HG03095 (cell line): ENCODE data around the gene SNX30.

Experiments used
- ATAC-seq: cut with Tn5 transposase; IDR thresholded peaks from one replicate; pipeline ENCODE4 v1.9.1; 2021; ENCODE audit warnings: moderate library complexity; ENCODE audit not compliant: unreplicated experiment

The SNX30 gene

DNA sequence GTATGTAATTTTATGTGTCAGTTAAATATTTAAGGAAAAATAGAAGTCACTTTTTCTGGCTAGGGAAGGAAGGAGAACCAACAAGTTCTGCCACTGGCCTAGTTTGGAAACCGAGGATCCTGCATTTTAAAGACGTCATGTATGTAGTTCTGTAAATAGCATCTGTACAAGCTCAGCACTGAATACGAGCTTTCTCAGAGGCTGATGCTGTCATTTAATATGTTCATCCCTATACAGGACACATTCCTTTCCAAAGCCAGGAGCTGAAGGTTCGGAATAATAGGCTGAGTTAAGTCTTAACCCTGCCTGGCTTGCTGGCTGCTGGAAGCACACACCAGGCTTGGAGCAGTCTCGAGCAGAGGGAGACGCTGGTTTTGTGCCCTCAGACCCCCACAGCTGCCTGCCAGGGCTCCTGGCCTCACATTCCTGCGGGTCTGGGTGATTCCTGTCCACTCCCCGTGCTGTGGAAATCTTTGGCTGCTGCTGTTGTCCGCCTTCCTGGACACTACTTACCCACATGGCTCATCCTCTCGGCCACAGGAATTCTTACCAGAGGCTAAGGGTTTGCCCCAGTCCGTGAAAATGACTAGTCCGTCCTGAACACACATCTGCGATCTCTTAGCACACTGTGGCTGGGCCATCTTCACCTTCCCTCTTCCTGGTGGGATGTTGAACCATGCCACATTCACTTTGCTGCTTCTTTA, 103.5 kb downstream of the SNX30 start:
- no peak for ATAC-seq

DNA sequence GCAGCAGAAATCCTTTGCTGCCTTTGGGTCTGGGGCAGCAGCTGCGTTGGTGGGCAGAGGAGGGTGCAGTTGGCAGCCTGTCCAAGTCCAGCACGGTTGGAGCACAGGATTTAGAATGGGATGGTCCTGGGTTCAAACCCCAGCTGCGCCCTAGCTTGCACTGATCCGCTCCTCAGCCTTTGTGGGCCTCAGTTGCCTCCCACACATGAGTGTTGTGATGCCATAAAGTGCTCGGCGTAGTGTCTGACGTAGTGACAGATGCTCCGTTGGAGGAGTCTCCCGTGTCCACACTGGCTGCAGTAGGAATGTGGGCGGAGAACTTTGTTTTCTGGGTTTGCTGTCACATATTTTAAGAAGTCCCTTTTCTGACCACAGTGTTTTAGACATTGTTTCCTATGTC, 104.1 kb downstream of the SNX30 start:
- ATAC-seq = no peak

- ATAC-seq = no peak
Observed at GRCh38 chr9:112856200-112856599, 105.6 kb downstream of the SNX30 start.

- no peak for ATAC-seq
Observed at GRCh38 chr9:112856843-112857242, 106.3 kb downstream of the SNX30 start.

DNA sequence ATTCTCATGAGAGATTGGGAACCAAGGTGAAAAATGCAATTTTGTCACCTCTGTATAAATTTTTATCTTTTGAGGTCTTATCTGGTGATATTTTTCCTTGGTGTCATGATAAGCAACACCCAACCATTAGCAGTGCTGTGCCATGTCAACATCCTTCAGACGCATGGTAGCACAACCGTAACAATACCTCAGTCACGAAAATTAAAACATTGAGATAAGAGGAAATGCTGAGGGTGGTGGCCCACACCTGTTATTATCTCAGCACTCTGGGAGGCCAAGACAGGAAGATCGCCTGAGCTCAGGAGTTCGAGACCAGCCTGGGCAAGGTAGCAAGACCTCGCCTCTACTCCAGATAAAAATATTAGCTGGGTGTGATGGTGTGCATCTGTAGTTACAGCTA, 107.4 kb downstream of the SNX30 start:
- no peak for ATAC-seq

GRCh38 chr9:112858625-112859147, 108.1 kb downstream of the SNX30 start:
- ATAC-seq = peak; percentile 45

DNA sequence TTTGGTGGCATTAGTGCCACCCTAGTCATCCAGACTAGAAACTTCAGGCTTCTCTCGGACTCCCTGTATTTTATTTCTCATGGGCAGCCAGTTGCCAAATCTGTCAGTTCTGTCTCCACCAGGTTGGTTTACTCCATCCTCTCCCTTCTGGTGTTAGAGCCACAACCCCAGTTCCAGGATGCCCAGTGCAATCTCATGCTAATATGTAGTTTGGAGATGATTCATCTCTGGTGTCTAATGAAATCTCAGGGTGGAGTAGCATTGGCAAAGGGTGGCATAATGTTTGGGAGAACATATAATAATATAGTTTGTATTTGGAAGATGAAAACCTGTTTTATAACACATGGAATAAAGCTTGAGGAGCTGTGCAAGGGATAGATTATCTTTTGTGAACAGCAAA, 109.9 kb downstream of the SNX30 start:
- no peak for ATAC-seq

- no peak for ATAC-seq
Observed at GRCh38 chr9:112861155-112861554, 110.6 kb downstream of the SNX30 start.

DNA sequence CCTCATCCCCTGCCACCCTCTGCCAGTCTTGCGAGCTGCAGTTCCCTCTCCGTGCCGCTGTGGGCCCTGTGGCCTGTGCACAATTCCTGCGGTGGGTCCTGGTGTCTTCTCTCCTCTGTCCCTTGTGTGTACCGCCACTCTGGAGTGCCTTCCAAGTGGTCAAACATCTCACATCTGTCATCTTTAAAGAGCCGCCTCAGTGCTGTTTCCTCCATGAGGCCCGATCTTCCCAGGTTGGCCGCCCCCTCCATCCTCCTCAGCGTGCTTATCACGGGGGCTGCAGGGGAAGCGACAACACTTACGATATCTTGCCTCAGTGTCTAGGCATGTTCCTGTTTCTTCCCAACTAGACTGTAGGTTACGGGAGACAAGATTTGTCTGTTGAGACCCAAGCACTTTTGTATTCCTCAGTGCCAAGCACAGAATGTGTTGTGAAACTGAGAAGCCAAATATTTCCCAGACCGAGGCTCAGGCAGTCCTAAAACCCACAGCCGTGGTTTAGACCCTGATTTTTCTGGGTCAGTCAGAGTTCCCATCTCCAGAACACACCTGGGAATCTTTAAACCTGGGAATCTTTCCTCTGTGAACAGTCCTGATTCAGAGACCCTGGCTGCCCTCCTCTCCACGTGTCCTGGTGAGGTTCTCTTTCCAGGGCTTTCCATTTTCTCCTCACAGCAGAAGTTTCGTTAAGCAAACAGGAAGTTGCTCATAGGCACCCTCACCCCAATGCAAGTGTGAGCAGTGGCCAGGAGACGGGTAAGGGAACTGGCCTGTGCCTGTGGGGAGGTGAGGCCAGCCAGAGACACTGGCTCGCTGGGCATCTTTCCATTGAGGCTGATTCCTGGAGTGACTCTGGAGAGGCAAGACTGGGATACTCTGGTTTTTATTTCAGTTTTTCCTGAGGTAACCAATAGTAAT, 111.3 kb downstream of the SNX30 start:
- ATAC-seq = no peak

- ATAC-seq = no peak
Observed at GRCh38 chr9:112863214-112863613, 112.7 kb downstream of the SNX30 start.

DNA sequence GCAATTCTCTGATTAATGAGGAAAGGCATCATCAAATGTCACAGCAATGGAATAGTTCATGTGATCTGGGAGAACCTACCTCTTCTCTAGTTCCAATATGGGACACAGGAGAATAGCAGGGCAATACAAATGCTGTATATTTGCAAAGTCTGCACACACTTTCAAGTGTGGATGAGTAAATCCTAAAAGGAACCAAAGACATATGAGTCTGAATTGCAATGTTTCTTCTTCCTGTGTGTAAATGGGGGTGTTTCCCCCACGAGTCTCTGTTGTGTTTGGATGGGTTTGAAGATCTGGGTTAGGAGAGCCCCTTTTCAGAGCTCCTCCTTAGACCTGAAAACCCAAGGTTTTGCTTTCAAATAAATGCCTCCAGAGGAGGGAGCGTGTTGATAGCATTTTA, 113.2 kb downstream of the SNX30 start:
- ATAC-seq = peak; percentile 51

- ATAC-seq = no peak
Observed at GRCh38 chr9:112864403-112864802, 113.8 kb downstream of the SNX30 start.

- ATAC-seq = no peak
Observed at GRCh38 chr9:112864982-112865381, 114.4 kb downstream of the SNX30 start.

DNA sequence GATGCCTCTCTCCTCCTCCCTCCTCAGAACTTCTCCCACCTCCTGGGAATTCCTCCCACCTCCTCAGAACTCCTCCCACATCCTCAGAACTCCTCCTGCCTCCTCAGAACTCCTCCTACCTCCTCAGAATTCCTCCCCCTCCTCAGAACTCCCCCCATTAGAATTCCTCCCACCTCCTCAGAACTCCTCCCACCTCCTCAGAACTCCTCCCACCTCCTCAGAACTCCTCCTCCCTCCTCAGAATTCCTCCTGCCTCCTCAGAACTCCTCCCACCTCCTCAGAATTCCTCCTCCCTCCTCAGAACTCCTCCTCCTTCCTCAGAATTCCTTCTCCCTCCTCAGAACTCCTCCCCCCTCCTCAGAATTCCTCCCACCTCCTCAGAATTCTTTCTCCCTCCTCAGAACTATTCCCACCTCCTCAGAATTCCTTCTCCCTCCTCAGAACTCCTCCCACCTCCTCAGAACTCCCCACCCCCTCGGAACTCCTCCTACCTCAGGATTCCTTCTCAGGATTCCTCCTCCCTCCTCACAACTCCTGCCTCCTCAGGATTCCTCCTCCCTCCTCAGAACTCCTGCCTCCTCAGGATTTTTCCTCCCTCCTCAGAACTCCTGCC, 116.2 kb downstream of the SNX30 start:
- ATAC-seq = no peak

DNA sequence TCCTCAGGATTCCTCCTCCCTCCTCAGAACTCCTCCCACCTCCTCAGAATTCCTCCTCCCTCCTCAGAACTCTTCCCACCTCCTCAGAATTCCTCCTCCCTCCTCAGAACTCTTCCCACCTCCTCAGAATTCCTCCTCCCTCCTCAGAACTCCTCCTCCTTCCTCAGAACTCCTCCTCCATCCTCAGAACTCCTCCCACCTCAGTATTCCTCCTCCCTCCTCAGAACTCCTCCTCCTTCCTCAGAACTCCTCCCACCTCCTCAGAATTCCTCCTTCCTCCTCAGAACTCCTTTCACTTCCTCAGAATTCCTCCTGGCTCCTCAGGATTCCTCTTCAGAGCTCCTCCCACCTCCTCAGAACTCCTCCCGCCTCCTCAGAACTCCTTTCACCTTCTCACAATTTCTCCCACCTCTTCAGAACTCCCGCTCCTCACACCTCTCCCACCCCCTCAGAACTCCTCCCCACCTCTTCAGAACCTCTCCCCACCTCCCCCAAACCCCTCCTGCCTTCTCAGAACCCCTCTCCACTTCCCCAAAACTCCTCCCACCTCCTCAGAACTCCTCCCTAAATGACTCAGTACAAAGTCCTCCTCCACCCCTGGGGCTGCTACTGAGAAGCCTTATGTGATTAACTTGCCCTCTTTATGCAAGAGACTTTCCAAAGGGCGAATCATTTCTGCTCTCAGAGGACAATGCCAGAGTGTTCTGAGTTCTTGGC, 116.9 kb downstream of the SNX30 start:
- ATAC-seq = no peak

GRCh38 chr9:112868461-112868860, 117.9 kb downstream of the SNX30 start:
- ATAC-seq = no peak

DNA sequence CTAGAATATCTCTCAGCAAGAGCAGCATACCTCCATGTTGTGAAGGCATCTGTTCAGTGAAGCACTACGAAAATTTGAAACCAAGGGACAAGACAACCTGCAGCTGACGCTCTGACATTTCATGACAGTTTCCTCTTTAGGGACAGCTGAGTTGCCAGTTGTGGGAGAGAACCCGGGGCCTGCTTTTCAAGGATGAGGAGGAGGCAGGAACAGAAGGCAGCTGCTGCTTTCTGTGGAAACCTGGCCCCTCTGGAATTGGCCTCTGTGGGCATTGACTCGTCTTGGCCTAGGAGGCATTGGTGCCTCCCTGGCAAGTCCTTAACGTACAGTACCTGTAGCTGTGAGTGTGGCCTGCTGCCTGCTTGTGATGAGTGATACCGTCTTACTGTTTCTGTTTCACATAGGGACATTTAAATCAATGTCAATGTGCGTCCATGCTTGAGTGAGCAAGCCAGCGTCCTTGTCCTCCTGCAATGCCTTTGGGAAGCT, 118.5 kb downstream of the SNX30 start:
- ATAC-seq = no peak

DNA sequence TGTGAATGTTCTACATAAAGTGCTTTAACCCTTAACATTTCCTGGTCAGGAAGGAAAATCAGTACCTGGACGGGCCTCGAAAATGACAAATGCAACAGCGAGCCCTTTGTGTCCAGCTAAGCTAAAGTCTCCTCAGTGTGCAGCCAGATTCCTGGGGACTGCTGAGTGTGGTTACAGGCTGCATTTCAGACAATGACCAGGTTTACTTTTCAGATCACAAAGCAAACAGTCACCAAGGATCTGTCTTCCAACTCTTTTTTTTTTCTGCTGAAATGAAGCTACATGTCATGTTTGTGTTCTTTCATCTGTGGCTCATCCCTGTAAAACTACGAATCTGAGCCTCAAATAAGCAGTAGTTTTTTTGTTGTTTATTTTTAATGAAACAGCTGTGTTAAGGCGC, 119.4 kb downstream of the SNX30 start:
- ATAC-seq = no peak

GRCh38 chr9:112870556-112870955, 120.0 kb downstream of the SNX30 start:
- no peak for ATAC-seq

DNA sequence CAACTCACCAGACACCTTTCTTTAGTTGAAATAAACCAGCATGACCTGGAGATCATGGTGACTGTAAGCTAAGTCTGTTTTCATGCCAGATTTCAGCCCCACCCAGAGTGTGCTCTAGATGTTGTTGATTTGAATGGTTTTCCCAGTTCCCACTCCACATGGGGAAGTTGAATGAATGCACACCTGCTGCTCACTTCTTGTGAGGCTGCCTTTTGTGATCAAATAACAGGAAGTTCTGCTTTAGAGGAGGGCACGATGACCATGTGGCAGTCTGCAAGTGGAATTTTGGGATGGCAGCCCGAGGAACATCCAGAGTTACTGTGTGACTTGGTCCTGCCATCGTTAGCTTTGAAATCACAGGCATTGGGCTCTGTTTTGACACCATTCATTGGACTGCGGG, 121.5 kb downstream of the SNX30 start:
- no peak for ATAC-seq
